Measurements from ENCODE around the gene TLR5.

Gene TLR5

GRCh38 chr1:223150443-223150842, 7.4 kb upstream of the TLR5 start:
- Histone ChIP-seq H3K36me3 (replicated peaks in 1 of 2; ENCODE audit: control insufficient read depth in 2 of 2, insufficient read depth in 2 of 2, low read length in 2 of 2) (no peaks in the 10 kb centered on the region), H2BK15ac (ENCODE audit: low read length) (no peak overlapping the region), H3K9me3 (replicated peaks in 1 of 2; ENCODE audit: control insufficient read depth in 2 of 2, insufficient read depth in 1 of 2, low read depth in 1 of 2, low read length in 2 of 2) (no peaks in the 10 kb centered on the region), H3K27me3 (ENCODE audit: control insufficient read depth in 3 of 3, insufficient read depth in 3 of 3, low read depth in 1 of 3, low read length in 3 of 3) (no peaks in the 10 kb centered on the region), H3K18ac (ENCODE audit: low read length) (no peak overlapping the region), H3K14ac (ENCODE audit: low read length) (no peak overlapping the region), H4K91ac (ENCODE audit: low read depth, low read length, poor library complexity) (no peak overlapping the region), H2BK12ac (ENCODE audit: low read length) (no peak overlapping the region), H3K4ac (ENCODE audit: low read length) (no peak overlapping the region), H3K4me3 (ENCODE audit: low read length in 2 of 2) (no peak overlapping the region), H3K9ac (ENCODE audit: low read depth, low read length, poor library complexity) (no peak overlapping the region), H2AK5ac (ENCODE audit: low read depth, low read length) (no peak overlapping the region), H3K27ac (replicated peaks; ENCODE audit: low read length) (no peak overlapping the region), H3K23ac (ENCODE audit: low read depth, low read length, poor library complexity) (peak overlapping the region; percentile 52), H2BK5ac (ENCODE audit: low read length) (no peak overlapping the region), H3K79me1 (ENCODE audit: low read depth, low read length) (no peaks in the 10 kb centered on the region), H4K8ac (ENCODE audit: low read depth, low read length) (no peak overlapping the region), H2AFZ (ENCODE audit: low read length) (no peak overlapping the region), H3K4me1 (ENCODE audit: control insufficient read depth in 2 of 2, insufficient read depth in 1 of 2, low read depth in 1 of 2, low read length in 2 of 2) (no peaks in the 10 kb centered on the region), H2BK120ac (ENCODE audit: low read depth, low read length) (no peak overlapping the region), H3K4me2 (ENCODE audit: insufficient read depth, low read length, poor library complexity, severe bottlenecking) (no peak overlapping the region)
- no CpG with 5 or more reads among the region's 5 CpGs for whole genome bisulfite sequencing, 2 donors (ENCODE audit: extremely low coverage in 2 of 2, insufficient read length in 2 of 2, insufficient replicate concordance in 1 of 2)
- DNase-seq (ENCODE audit: low spot score): no peak

GRCh38 chr1:223147873-223148272, 4.8 kb upstream of the TLR5 start:
- H2BK120ac ChIP-seq (ENCODE audit: low read depth, low read length): no peak overlapping the region
- H2BK5ac ChIP-seq (ENCODE audit: low read length): no peak overlapping the region
- DNase-seq (ENCODE audit: low spot score): no peak
- no CpG with 5 or more reads among the region's 3 CpGs for WGBS, 2 donors (ENCODE audit: extremely low coverage in 2 of 2, insufficient read length in 2 of 2, insufficient replicate concordance in 1 of 2)
- H3K79me1 ChIP-seq (ENCODE audit: low read depth, low read length): no peaks in the 10 kb centered on the region
- no peak overlapping the region for H3K27ac ChIP-seq (replicated peaks; ENCODE audit: low read length)
- no peaks in the 10 kb centered on the region for H3K9me3 ChIP-seq (replicated peaks in 1 of 2; ENCODE audit: control insufficient read depth in 2 of 2, insufficient read depth in 1 of 2, low read depth in 1 of 2, low read length in 2 of 2)
- H4K8ac ChIP-seq (ENCODE audit: low read depth, low read length): no peak overlapping the region
- no peak overlapping the region for H3K4me3 ChIP-seq (ENCODE audit: low read length in 2 of 2)
- H2BK15ac ChIP-seq (ENCODE audit: low read length): no peak overlapping the region
- peaks cover 0 to 3% of the 10 kb centered on the region in 2 donors for H3K4me1 ChIP-seq (ENCODE audit: control insufficient read depth in 2 of 2, insufficient read depth in 1 of 2, low read depth in 1 of 2, low read length in 2 of 2)
- no peaks in the 10 kb centered on the region for H3K27me3 ChIP-seq (ENCODE audit: control insufficient read depth in 3 of 3, insufficient read depth in 3 of 3, low read depth in 1 of 3, low read length in 3 of 3)
- H3K9ac ChIP-seq (ENCODE audit: low read depth, low read length, poor library complexity): no peak overlapping the region
- no peak overlapping the region for H3K23ac ChIP-seq (ENCODE audit: low read depth, low read length, poor library complexity)
- no peak overlapping the region for H3K14ac ChIP-seq (ENCODE audit: low read length)
- H3K18ac ChIP-seq (ENCODE audit: low read length): no peak overlapping the region
- H2AK5ac ChIP-seq (ENCODE audit: low read depth, low read length): no peak overlapping the region
- H2BK12ac ChIP-seq (ENCODE audit: low read length): no peak overlapping the region
- H4K91ac ChIP-seq (ENCODE audit: low read depth, low read length, poor library complexity): no peak overlapping the region
- no peak overlapping the region for H2AFZ ChIP-seq (ENCODE audit: low read length)
- no peak overlapping the region for H3K4ac ChIP-seq (ENCODE audit: low read length)
- H3K4me2 ChIP-seq (ENCODE audit: insufficient read depth, low read length, poor library complexity, severe bottlenecking): no peak overlapping the region
- H3K36me3 ChIP-seq (replicated peaks in 1 of 2; ENCODE audit: control insufficient read depth in 2 of 2, insufficient read depth in 2 of 2, low read length in 2 of 2): no peaks in the 10 kb centered on the region

- H3K14ac ChIP-seq (ENCODE audit: low read length): no peak overlapping the region
Observed at GRCh38 chr1:223147409-223147808, 4.4 kb upstream of the TLR5 start.

GRCh38 chr1:223146745-223147144, 3.7 kb upstream of the TLR5 start:
- H3K4me2 ChIP-seq (ENCODE audit: insufficient read depth, low read length, poor library complexity, severe bottlenecking): no peak overlapping the region
- no peak overlapping the region for H4K8ac ChIP-seq (ENCODE audit: low read depth, low read length)
- H2BK12ac ChIP-seq (ENCODE audit: low read length): no peak overlapping the region
- H3K18ac ChIP-seq (ENCODE audit: low read length): no peak overlapping the region
- no peak for DNase-seq (ENCODE audit: low spot score)
- H2BK15ac ChIP-seq (ENCODE audit: low read length): no peak overlapping the region
- no peak overlapping the region for H2AK5ac ChIP-seq (ENCODE audit: low read depth, low read length)
- H2BK120ac ChIP-seq (ENCODE audit: low read depth, low read length): no peak overlapping the region
- no peak overlapping the region for H3K23ac ChIP-seq (ENCODE audit: low read depth, low read length, poor library complexity)
- H3K4me1 ChIP-seq (ENCODE audit: control insufficient read depth in 2 of 2, insufficient read depth in 1 of 2, low read depth in 1 of 2, low read length in 2 of 2): peaks cover 0 to 8% of the 10 kb centered on the region in 2 donors
- no peaks in the 10 kb centered on the region for H3K79me1 ChIP-seq (ENCODE audit: low read depth, low read length)
- H3K27ac ChIP-seq (replicated peaks; ENCODE audit: low read length): no peak overlapping the region
- no peak overlapping the region for H3K14ac ChIP-seq (ENCODE audit: low read length)
- H3K4ac ChIP-seq (ENCODE audit: low read length): no peak overlapping the region
- no peaks in the 10 kb centered on the region for H3K9me3 ChIP-seq (replicated peaks in 1 of 2; ENCODE audit: control insufficient read depth in 2 of 2, insufficient read depth in 1 of 2, low read depth in 1 of 2, low read length in 2 of 2)
- H2AFZ ChIP-seq (ENCODE audit: low read length): no peak overlapping the region
- no peaks in the 10 kb centered on the region for H3K36me3 ChIP-seq (replicated peaks in 1 of 2; ENCODE audit: control insufficient read depth in 2 of 2, insufficient read depth in 2 of 2, low read length in 2 of 2)
- no peak overlapping the region for H2BK5ac ChIP-seq (ENCODE audit: low read length)
- H3K9ac ChIP-seq (ENCODE audit: low read depth, low read length, poor library complexity): no peak overlapping the region
- H3K4me3 ChIP-seq (ENCODE audit: low read length in 2 of 2): no peak overlapping the region
- WGBS, 2 donors (ENCODE audit: extremely low coverage in 2 of 2, insufficient read length in 2 of 2, insufficient replicate concordance in 1 of 2): no CpG with 5 or more reads among the region's 2 CpGs
- H4K91ac ChIP-seq (ENCODE audit: low read depth, low read length, poor library complexity): no peak overlapping the region
- H3K27me3 ChIP-seq (ENCODE audit: control insufficient read depth in 3 of 3, insufficient read depth in 3 of 3, low read depth in 1 of 3, low read length in 3 of 3): peaks cover 0 to 4% (median 0%) of the 10 kb centered on the region in 3 experiments

More at GRCh38 chr1:223147409-223147808, 4.4 kb upstream of the TLR5 start:
- Histone ChIP-seq H3K4me2 (ENCODE audit: insufficient read depth, low read length, poor library complexity, severe bottlenecking) (no peak overlapping the region), H2BK120ac (ENCODE audit: low read depth, low read length) (no peak overlapping the region), H3K79me1 (ENCODE audit: low read depth, low read length) (no peaks in the 10 kb centered on the region), H3K4me1 (ENCODE audit: control insufficient read depth in 2 of 2, insufficient read depth in 1 of 2, low read depth in 1 of 2, low read length in 2 of 2) (peaks cover 0 to 4% of the 10 kb centered on the region in 2 donors), H3K9me3 (replicated peaks in 1 of 2; ENCODE audit: control insufficient read depth in 2 of 2, insufficient read depth in 1 of 2, low read depth in 1 of 2, low read length in 2 of 2) (no peaks in the 10 kb centered on the region), H3K18ac (ENCODE audit: low read length) (no peak overlapping the region), H4K91ac (ENCODE audit: low read depth, low read length, poor library complexity) (no peak overlapping the region), H2BK5ac (ENCODE audit: low read length) (no peak overlapping the region), H4K8ac (ENCODE audit: low read depth, low read length) (no peak overlapping the region), H3K23ac (ENCODE audit: low read depth, low read length, poor library complexity) (no peak overlapping the region), H3K27me3 (ENCODE audit: control insufficient read depth in 3 of 3, insufficient read depth in 3 of 3, low read depth in 1 of 3, low read length in 3 of 3) (peaks cover 0 to 3% (median 0%) of the 10 kb centered on the region in 3 experiments), H2BK12ac (ENCODE audit: low read length) (no peak overlapping the region), H3K9ac (ENCODE audit: low read depth, low read length, poor library complexity) (no peak overlapping the region), H3K36me3 (replicated peaks in 1 of 2; ENCODE audit: control insufficient read depth in 2 of 2, insufficient read depth in 2 of 2, low read length in 2 of 2) (no peaks in the 10 kb centered on the region), H3K4me3 (ENCODE audit: low read length in 2 of 2) (no peak overlapping the region), H2BK15ac (ENCODE audit: low read length) (no peak overlapping the region), H2AFZ (ENCODE audit: low read length) (no peak overlapping the region), H3K4ac (ENCODE audit: low read length) (no peak overlapping the region), H3K27ac (replicated peaks; ENCODE audit: low read length) (no peak overlapping the region), H2AK5ac (ENCODE audit: low read depth, low read length) (no peak overlapping the region)
- no CpG with 5 or more reads among the region's 2 CpGs for WGBS, 2 donors (ENCODE audit: extremely low coverage in 2 of 2, insufficient read length in 2 of 2, insufficient replicate concordance in 1 of 2)
- DNase-seq (ENCODE audit: low spot score): no peak

Measured in neuronal stem cell (in vitro differentiated cells).